H1 (cell line): ENCODE measurements around the gene LIX1L. TPM values are rescaled to one million over a fixed set of nuclear protein-coding genes. Genes with fewer than 3 reads are reported as not detected.

ENCODE experiments used
- ASH2L ChIP-seq: fragments of 200-600, 300-600 bp; sonication (generic); IDR thresholded peaks from one replicate; pipeline ENCODE4 v1.7.1; 2017; ENCODE audit warnings: low read length
- ATF3 ChIP-seq: IDR thresholded peaks from 2 replicates; pipeline ENCODE4 v1.6.1; 2011; ENCODE audit warnings: low read depth, mild to moderate bottlenecking, low read length; ENCODE audit not compliant: insufficient read depth
- BACH1 ChIP-seq: IDR thresholded peaks from 2 replicates; pipeline ENCODE4 v1.6.1; 2012; ENCODE audit warnings: low read length, improper control_type of control experiment
- CBX8 ChIP-seq: fragments of 300-800, 300-1000 bp; sonication (generic); IDR thresholded peaks from 2 replicates; pipeline ENCODE4 v1.7.1; 2016; ENCODE audit warnings: low read depth, low read length, borderline replicate concordance
- CHD1 ChIP-seq: IDR thresholded peaks from 2 replicates; pipeline ENCODE4 v1.6.1; 2012; ENCODE audit warnings: low read depth, low read length, improper control_type of control experiment
- CTCF ChIP-seq, 3 experiments: IDR thresholded peaks; 1 replicate in 2 of 3; 2 replicates in 1 of 3; pipeline versions ENCODE4 v1.5.1 to v1.6.1; 2011; ENCODE audit warnings: low read length in 3 of 3, mild to moderate bottlenecking in 3 of 3, inconsistent platforms in 2 of 3, low read depth in 1 of 3, moderate library complexity in 1 of 3; ENCODE audit not compliant: insufficient read depth in 1 of 3; ENCODE audit errors: control extremely low read depth in 1 of 3
- GTF2F1 ChIP-seq: IDR thresholded peaks from 2 replicates; pipeline ENCODE4 v1.6.1; 2012; ENCODE audit warnings: low read depth, low read length, improper control_type of control experiment, borderline replicate concordance
- KDM4A ChIP-seq: IDR thresholded peaks from one replicate; pipeline ENCODE4 v1.7.1; 2012; ENCODE audit warnings: low read depth, mild to moderate bottlenecking, moderate library complexity, low read length, inconsistent platforms; ENCODE audit not compliant: severe bottlenecking
- RAD21 ChIP-seq, 2 experiments: IDR thresholded peaks in 1 of 2; conservative IDR thresholded peaks in 1 of 2; 2 replicates each; pipeline ENCODE4 v1.6.1; 2011; ENCODE audit warnings: low read depth in 2 of 2, low read length in 2 of 2, improper control_type of control experiment in 1 of 2, inconsistent platforms in 1 of 2, mild to moderate bottlenecking in 1 of 2, moderate library complexity in 1 of 2
- RFX5 ChIP-seq: IDR thresholded peaks from 2 replicates; pipeline ENCODE4 v1.6.1; 2011; ENCODE audit warnings: low read depth, low read length, improper control_type of control experiment, borderline replicate concordance
- SAP30 ChIP-seq: fragments of 300-600 bp; sonication (generic); IDR thresholded peaks from 2 replicates; pipeline ENCODE4 v1.7.1; 2012; ENCODE audit warnings: low read length, moderate library complexity, mild to moderate bottlenecking, inconsistent platforms; ENCODE audit not compliant: insufficient read depth, insufficient replicate concordance
- SP2 ChIP-seq: IDR thresholded peaks from 2 replicates; pipeline ENCODE4 v1.6.1; 2012; ENCODE audit warnings: mild to moderate bottlenecking, low read length, inconsistent platforms
- SP4 ChIP-seq: IDR thresholded peaks from 2 replicates; pipeline ENCODE4 v1.6.1; 2012; ENCODE audit warnings: low read length, inconsistent platforms
- SRF ChIP-seq: IDR thresholded peaks from 2 replicates; pipeline ENCODE4 v1.6.1; 2011; ENCODE audit warnings: mild to moderate bottlenecking, low read depth, low read length, moderate library complexity
- TAF7 ChIP-seq: optimal IDR thresholded peaks from 2 replicates; pipeline ENCODE3; 2011; ENCODE audit warnings: low read depth, mild to moderate bottlenecking, inconsistent platforms, low read length, moderate library complexity, borderline replicate concordance
- TBP ChIP-seq: IDR thresholded peaks from 2 replicates; pipeline ENCODE4 v1.6.1; 2011; ENCODE audit warnings: low read depth, low read length, improper control_type of control experiment
- polyA plus RNA-seq, 7 experiments: library from polyadenylated mRNA; depleted of rRNA in 3 of 7; stranded (reverse) in 5 of 7; unstranded in 2 of 7; fragments of >200 nt in 5 of 7; fragments of 200-250 nt in 2 of 7; gene quantifications; 1 replicate in 5 of 7; 2 replicates in 1 of 7; 4 replicates in 1 of 7; pipeline versions ENCODE4 v1.2.1 to v1.2.3, GENCODE V29; 2011 to 2013; ENCODE audit warnings: missing spikeins in 2 of 7, mixed read lengths in 2 of 7
- total RNA-seq: library from RNA; stranded (reverse); fragmentation: NEBNext Ultra II Directional; extraction: Animal tissue kit (Norgen Biotek cat#: 25700); gene quantifications from 2 replicates; pipeline ENCODE4 v1.2.1, GENCODE V29; 2021

LIX1L gene
- total and polyA plus RNA-seq, 2 of the 8 experiments (the other 6 are each of a cell fraction or from before 2014, with no cell fraction given) = 2.9 to 3.7 TPM

GRCh38 chr1:145918992-145919939 lies 38.6 kb downstream of the LIX1L start (continued):
- TF ChIP-seq CBX8 = no peak
- TF ChIP-seq SP2 = no peak
- no peak for TF ChIP-seq RAD21 (IDR thresholded peaks at IDR 0.05 in 1 of 2, conservative IDR thresholded peaks at IDR 0.05 in 1 of 2; ENCODE audit: low read depth in 2 of 2, low read length in 2 of 2)
- TF ChIP-seq CHD1 = no peak
- no peak for TF ChIP-seq TAF7
- TF ChIP-seq KDM4A = no peak
- no peak for TF ChIP-seq GTF2F1
- TF ChIP-seq ATF3 = no peak
- no peak for TF ChIP-seq SAP30
- TF ChIP-seq TBP = no peak
- no peak for TF ChIP-seq BACH1
- TF ChIP-seq CTCF (IDR thresholded peaks at IDR 0.05; ENCODE audit: control extremely low read depth in 1 of 3, insufficient read depth in 1 of 3, low read depth in 1 of 3, low read length in 3 of 3) = no peak
- no peak for TF ChIP-seq SRF
- TF ChIP-seq RFX5 = no peak
- TF ChIP-seq SP4 = no peak
- TF ChIP-seq ASH2L = peak; percentile 35
- TF ChIP-seq, all 59 proteins: peak for 5
